Right lobe of liver (tissue), 6 donors: ENCODE measurements around the gene NRF1. TPM values are rescaled to one million over a fixed set of nuclear protein-coding genes. Genes with fewer than 3 reads are reported as not detected.
A peak's percentile ranks its signal among the peaks of the same experiment; 100 is the strongest.

Source experiments
- ATAC-seq, 4 donors: fragments of 200-7000 bp; cut with Tn5 transposase; one replicate each; pipeline ENCODE4 v1.9.1; 2020; ENCODE audit warnings: mild to moderate bottlenecking in 4 of 4, moderate library complexity in 4 of 4
- DNase-seq, 3 donors: peaks; one replicate each; pipeline ENCODE4 v3.0.0-alpha.2; 2020
- H3K27ac ChIP-seq, 3 donors: fragments of 200-600 bp; one replicate each; pipeline ENCODE4 v1.8.0; 2022
- H3K27me3 ChIP-seq, 2 donors: fragments of 200-600 bp; one replicate each; pipeline ENCODE4 v1.8.0; 2022
- H3K36me3 ChIP-seq, 4 donors: fragments of 200-600 bp; sonication (generic) in 1 of 4; one replicate each; pipeline versions ENCODE4 v1.5.1 to v1.8.0; 2017 to 2022; ENCODE audit warnings: control low read depth in 1 of 4
- H3K4me1 ChIP-seq, 4 donors: fragments of 200-600 bp; sonication (generic) in 1 of 4; one replicate each; pipeline versions ENCODE4 v1.5.1 to v1.8.0; 2017 to 2022; ENCODE audit warnings: control low read depth in 1 of 4
- H3K4me3 ChIP-seq, 3 donors: fragments of 200-600 bp; one replicate each; pipeline ENCODE4 v1.8.0; 2022
- H3K9me3 ChIP-seq, 4 donors: fragments of 200-600 bp; sonication (generic) in 1 of 4; one replicate each; pipeline versions ENCODE4 v1.5.1 to v1.8.0; 2017 to 2022; ENCODE audit warnings: control low read depth in 1 of 4
- POLR2A ChIP-seq: fragments of 450-650 bp; IDR thresholded peaks from one replicate; pipeline ENCODE4 v1.6.1; 2017; ENCODE audit warnings: antibody characterized with exemption, mild to moderate bottlenecking
- WGBS: methylation state at CpG from one replicate; pipeline ENCODE4 v1.1.6; 2018; ENCODE audit warnings: low coverage, low lambda C conversion rate; ENCODE audit not compliant: insufficient coverage; ENCODE audit errors: missing lambda C conversion rate; 5-methylcytosine and 5-hydroxymethylcytosine counted together
- intact Hi-C, 2 donors: fragments of 100-400 bp; cut with DNase I; formaldehyde crosslinking; loops; one replicate each; pipeline versions ENCODE4 v1.11.2 to v1.14.1; 2022
- total RNA-seq, 6 experiments: library from RNA; depleted of rRNA in 2 of 6; stranded (reverse); fragments of >200 nt in 2 of 6; fragmentation: NEBNext Ultra II Directional in 3 of 6; extraction: Animal tissue kit (Norgen Biotek cat#: 25700) in 3 of 6; gene quantifications; one replicate each; pipeline versions ENCODE4 v1.1.0 to v1.2.4, GENCODE V29; 2016 to 2023
- TF ChIP-seq, protein P1 (sequence below), 4 donors: fragments of 200-600 bp in 3 of 4; fragments of 450-650 bp in 1 of 4; IDR thresholded peaks; one replicate each; pipeline versions ENCODE4 v1.5.1 to v1.8.0; 2016 to 2022; ENCODE audit warnings: antibody characterized with exemption in 4 of 4, mild to moderate bottlenecking in 2 of 4
- donor health status: DM: no; HTN: yes; CAD: no.
- donor health status: DM: no; HTN: no; CAD: no.
- donor health status: DM: no; HTN: no; CAD: no.
- donor health status: DM: no; HTN: yes; CAD: no.
- donor health status: DM: no; HTN: yes; CAD: no.

The NRF1 gene
- total RNA-seq, 6 experiments from 2014 or later: 3.9 to 6.8 (median 5.3) TPM

DNA sequence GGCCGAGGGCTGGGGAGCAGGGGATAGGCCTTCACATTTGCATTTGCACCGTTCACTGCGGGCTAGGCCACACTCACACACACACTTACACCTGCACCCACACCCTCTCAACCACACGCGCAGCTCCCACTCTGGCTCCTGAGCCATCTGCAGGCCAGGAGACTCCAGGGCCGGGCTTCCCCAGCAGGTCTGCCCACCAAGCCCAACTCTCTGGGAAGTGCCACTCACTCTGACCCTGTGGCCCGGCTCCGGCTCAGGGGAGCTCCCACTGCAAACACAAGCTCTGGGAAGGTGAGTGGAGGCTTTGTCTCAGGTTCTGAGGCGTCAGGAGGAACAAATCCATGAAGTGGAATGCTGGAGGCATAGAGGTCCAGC lies 157.9 kb downstream of the NRF1 start:
- WGBS: 80% methylated on average over 2 of the region's 9 CpGs
- H3K4me3 ChIP-seq: no peak overlapping the region
- H3K27ac ChIP-seq: no peak overlapping the region
- no peak for DNase-seq
- H3K4me1 ChIP-seq: no peaks in the 10 kb centered on the region
- no peaks in the 10 kb centered on the region for H3K27me3 ChIP-seq
- ATAC-seq: no peak
- intact Hi-C loops: no loop called here
- no peaks in the 10 kb centered on the region for H3K36me3 ChIP-seq
- no peaks in the 10 kb centered on the region for H3K9me3 ChIP-seq
- TF ChIP-seq, protein P1, sequence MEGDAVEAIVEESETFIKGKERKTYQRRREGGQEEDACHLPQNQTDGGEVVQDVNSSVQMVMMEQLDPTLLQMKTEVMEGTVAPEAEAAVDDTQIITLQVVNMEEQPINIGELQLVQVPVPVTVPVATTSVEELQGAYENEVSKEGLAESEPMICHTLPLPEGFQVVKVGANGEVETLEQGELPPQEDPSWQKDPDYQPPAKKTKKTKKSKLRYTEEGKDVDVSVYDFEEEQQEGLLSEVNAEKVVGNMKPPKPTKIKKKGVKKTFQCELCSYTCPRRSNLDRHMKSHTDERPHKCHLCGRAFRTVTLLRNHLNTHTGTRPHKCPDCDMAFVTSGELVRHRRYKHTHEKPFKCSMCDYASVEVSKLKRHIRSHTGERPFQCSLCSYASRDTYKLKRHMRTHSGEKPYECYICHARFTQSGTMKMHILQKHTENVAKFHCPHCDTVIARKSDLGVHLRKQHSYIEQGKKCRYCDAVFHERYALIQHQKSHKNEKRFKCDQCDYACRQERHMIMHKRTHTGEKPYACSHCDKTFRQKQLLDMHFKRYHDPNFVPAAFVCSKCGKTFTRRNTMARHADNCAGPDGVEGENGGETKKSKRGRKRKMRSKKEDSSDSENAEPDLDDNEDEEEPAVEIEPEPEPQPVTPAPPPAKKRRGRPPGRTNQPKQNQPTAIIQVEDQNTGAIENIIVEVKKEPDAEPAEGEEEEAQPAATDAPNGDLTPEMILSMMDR (IDR thresholded peaks at IDR 0.05): no peak
- TF ChIP-seq POLR2A: no peak

DNA sequence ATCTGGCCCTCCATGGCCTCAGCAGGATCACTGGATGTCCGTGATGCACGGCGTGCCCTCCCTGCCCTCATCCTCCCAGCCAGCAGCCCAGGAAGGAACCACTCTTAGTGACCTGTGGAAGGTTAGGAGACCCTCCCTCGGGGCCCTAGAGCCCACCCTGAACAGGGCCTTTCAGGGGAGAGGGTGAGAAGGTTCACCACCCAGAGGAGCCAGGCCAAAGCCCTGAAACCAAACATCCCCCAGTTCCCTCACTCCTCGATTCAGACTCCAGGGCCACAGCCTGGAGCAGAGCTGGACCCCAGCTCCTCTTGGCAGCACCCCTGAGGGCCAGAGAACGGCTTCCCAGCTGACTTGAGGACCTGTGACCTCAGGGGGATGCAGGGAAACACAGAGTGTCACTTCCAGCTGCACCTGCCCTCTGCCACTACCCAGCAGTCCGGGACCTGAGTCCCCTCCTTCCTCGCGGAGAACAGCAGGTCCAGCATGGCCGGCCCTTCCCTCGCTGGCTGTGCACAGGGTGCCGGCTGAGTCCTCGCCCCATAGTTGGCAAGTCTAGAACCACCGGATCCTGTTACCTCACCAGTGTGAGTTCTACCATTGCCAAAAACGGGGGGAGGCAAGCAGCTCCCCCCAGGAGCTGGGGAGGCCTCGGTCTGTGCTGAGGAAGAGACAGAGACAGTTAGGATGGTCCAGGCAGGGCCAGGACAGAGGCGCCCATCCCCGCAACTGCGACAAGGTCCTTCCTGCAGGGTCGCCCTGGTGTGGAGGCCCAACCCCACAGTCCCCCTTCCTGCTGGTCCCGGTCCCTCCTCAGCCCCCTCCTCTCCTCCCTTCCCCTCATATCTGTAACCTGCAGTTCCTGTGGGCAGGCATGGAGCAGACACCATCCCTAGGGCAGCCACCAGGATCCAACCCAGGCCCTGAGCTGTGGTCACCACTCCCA lies 158.6 kb downstream of the NRF1 start:
- WGBS: 59% methylated on average over 5 of the region's 21 CpGs
- no peaks in the 10 kb centered on the region for H3K9me3 ChIP-seq
- DNase-seq (no peak), ATAC-seq (no peak)
- H3K36me3 ChIP-seq: no peaks in the 10 kb centered on the region
- H3K4me1 ChIP-seq: no peaks in the 10 kb centered on the region
- TF ChIP-seq, protein P1 (IDR thresholded peaks at IDR 0.05): no peak
- no peak for TF ChIP-seq POLR2A
- intact Hi-C loops: no loop called here
- H3K27me3 ChIP-seq: no peaks in the 10 kb centered on the region
- no peak overlapping the region for H3K4me3 ChIP-seq
- H3K27ac ChIP-seq: no peak overlapping the region

DNA sequence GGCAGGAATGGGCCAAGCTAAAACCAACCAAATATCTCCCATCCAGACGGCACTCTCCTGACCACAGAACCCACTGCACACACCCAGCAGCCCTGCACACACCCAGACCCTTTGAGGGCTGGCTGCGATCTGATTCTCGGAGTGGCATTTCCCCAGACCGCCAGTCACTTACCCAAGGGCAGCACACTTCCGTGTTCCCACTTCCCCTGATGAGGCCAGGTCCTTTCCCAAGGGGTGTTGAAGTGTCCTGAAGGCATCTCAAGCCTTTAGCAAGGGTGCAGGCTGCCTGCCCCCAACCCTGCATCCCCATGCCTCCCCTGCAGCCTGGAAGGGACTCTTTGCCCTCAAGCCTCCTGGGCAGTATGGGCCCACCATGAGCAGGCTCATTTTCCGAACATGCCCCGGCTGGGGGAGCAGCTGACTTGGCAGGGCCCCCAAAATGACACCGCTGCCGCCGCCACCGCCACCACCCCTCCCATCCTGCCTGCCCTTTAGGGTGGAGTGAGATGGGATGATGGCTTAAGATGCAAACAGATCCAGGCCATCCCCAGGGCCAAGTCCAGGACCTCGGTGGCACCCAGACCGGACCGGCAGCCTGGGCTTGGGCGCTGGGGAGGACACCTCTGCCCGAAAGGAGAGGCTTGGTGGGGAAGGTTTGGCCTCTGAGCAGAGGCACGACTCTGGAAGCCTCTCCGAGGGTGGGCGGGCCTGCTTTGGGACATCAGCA lies 159.8 kb downstream of the NRF1 start:
- H3K27me3 ChIP-seq: no peaks in the 10 kb centered on the region
- no peaks in the 10 kb centered on the region for H3K36me3 ChIP-seq
- no peaks in the 10 kb centered on the region for H3K4me1 ChIP-seq
- H3K4me3 ChIP-seq: no peak overlapping the region
- intact Hi-C loops: no loop called here
- no peak for TF ChIP-seq POLR2A
- TF ChIP-seq, protein P1 (IDR thresholded peaks at IDR 0.05): no peak
- DNase-seq (peak in 1 of 3 donors; percentile 33), ATAC-seq (no peak)
- 65% methylated on average over 4 of the region's 19 CpGs for WGBS
- H3K27ac ChIP-seq: no peak overlapping the region
- no peaks in the 10 kb centered on the region for H3K9me3 ChIP-seq

DNA sequence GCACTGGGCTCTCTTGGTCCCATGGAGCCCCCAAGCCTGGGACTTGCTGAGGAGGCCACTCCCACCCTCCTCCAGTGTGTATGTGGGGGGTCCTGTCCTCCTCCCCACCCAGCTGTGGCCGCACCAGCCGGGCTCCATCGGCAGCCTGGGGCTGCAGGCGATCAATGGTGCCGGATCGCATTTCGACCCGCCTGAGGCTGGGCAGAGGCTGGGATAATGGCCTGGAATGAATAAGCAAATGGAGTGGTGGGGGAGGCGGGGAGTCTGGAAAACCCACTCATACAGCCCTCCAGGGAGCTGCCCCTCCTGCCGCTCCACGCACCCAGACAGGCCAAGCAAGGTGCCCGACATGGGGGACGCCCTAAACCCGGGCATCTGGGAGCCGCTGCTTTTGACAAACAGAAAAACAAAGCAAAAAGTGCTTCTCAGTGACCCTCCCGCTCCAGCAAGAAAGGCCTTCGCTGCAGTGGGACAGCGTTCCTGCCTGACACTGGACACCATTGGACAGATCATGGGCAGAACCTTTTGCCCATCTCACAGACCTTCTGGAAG lies 160.5 kb downstream of the NRF1 start:
- no peak for TF ChIP-seq POLR2A
- TF ChIP-seq, protein P1 (IDR thresholded peaks at IDR 0.05): no peak
- no peaks in the 10 kb centered on the region for H3K4me1 ChIP-seq
- ATAC-seq (no peak), DNase-seq (no peak)
- H3K36me3 ChIP-seq: no peaks in the 10 kb centered on the region
- 47% methylated on average over 3 of the region's 18 CpGs for WGBS
- H3K9me3 ChIP-seq: no peaks in the 10 kb centered on the region
- no peak overlapping the region for H3K4me3 ChIP-seq
- H3K27ac ChIP-seq: no peak overlapping the region
- intact Hi-C loops: no loop called here
- no peaks in the 10 kb centered on the region for H3K27me3 ChIP-seq
